ENCODE data around the gene LIN37.

The LIN37 gene

GRCh38 chr19:35712567-35713505, 35.5 kb upstream of the LIN37 start:
- FAIRE-seq (no peak), DNase-seq (ENCODE audit: insufficient read length, low spot score) (no peak)

GRCh38 chr19:35713506-35713850, 34.9 kb upstream of the LIN37 start:
- DNase-seq (ENCODE audit: insufficient read length, low spot score) (no peak), FAIRE-seq (no peak)
- no peak for TF ChIP-seq CTCF (IDR thresholded peaks at IDR 0.05; ENCODE audit: insufficient read depth, missing control alignments)

More at GRCh38 chr19:35712567-35713505, 35.5 kb upstream of the LIN37 start:
- no peak for TF ChIP-seq CTCF (IDR thresholded peaks at IDR 0.05; ENCODE audit: insufficient read depth, missing control alignments)

- TF ChIP-seq CTCF (IDR thresholded peaks at IDR 0.05; ENCODE audit: insufficient read depth, missing control alignments) = no peak
- DNase-seq (ENCODE audit: insufficient read length, low spot score) (no peak), FAIRE-seq (no peak)
Observed at GRCh38 chr19:35713904-35714495, 34.4 kb upstream of the LIN37 start.

GRCh38 chr19:35714601-35715354, 33.6 kb upstream of the LIN37 start:
- FAIRE-seq = no peak
- DNase-seq (ENCODE audit: insufficient read length, low spot score) = no peak
- no peak for TF ChIP-seq CTCF (IDR thresholded peaks at IDR 0.05; ENCODE audit: insufficient read depth, missing control alignments)

GRCh38 chr19:35715355-35715809, 33.0 kb upstream of the LIN37 start:
- FAIRE-seq (no peak), DNase-seq (ENCODE audit: insufficient read length, low spot score) (no peak)
- TF ChIP-seq CTCF (IDR thresholded peaks at IDR 0.05; ENCODE audit: insufficient read depth, missing control alignments) = no peak

- no peak for FAIRE-seq
- no peak for DNase-seq (ENCODE audit: insufficient read length, low spot score)
- TF ChIP-seq CTCF (IDR thresholded peaks at IDR 0.05; ENCODE audit: insufficient read depth, missing control alignments) = no peak
Observed at GRCh38 chr19:35715981-35716800, 32.2 kb upstream of the LIN37 start.

Measured in D721Med (cell line).